Measurements from ENCODE around the gene TMEM238L. TPM values are rescaled to one million over a fixed set of nuclear protein-coding genes. Genes with fewer than 3 reads are reported as not detected.

The TMEM238L gene
- total RNA-seq, 1 donor: not detected

DNA sequence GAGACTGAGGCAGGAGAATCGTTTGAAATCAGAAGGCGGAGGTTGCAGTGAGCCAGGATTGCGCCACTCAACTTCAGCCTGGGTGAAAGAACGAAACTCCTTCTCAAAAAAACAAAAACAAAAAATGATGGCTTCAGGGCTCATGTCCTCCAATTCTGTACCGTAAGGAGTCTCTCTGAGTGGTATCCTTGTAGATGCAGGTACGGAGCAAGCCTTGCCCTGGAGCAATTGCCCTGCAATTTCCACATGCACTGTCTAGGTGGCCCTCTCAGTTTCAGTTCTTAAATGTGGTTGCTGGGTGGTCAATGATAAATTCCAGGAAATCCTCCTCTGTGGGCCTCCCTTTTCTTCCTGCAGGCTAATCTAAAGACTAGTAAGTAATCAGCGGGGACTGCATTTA, 10.6 kb downstream of the TMEM238L start:
- Histone ChIP-seq H3K4me1 (ENCODE audit: insufficient read depth, low read length) (peaks cover 14% of the 10 kb centered on the region), H3K9me3 (ENCODE audit: low read depth, low read length) (no peaks in the 10 kb centered on the region), H3K27me3 (ENCODE audit: insufficient read depth, low read length) (no peaks in the 10 kb centered on the region), H3K4me3 (ENCODE audit: low read length) (no peak overlapping the region)

DNA sequence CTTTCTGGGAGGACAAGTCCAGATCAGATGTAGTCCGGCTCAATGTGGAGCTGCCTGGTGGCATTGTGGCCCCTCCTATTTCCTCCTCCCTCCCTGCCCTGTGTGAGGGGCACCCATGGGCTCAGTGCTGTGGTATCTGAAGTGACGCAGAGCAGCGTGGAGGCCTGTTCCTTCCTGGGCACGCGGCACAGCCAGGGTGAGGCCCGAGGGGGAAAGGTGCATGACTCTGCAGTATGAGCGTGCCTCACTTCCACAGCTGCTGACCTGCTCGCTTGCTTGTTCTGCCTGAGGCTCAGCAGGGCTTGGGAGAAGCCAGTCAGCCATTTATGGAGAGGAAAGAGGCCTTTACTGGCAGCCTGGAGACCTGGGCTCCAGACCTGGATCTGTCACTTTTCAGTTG, 11.7 kb downstream of the TMEM238L start:
- H3K4me1 ChIP-seq (ENCODE audit: insufficient read depth, low read length): peaks cover 14% of the 10 kb centered on the region
- no peak overlapping the region for H3K4me3 ChIP-seq (ENCODE audit: low read length)
- no peaks in the 10 kb centered on the region for H3K9me3 ChIP-seq (ENCODE audit: low read depth, low read length)
- H3K27me3 ChIP-seq (ENCODE audit: insufficient read depth, low read length): no peaks in the 10 kb centered on the region

DNA sequence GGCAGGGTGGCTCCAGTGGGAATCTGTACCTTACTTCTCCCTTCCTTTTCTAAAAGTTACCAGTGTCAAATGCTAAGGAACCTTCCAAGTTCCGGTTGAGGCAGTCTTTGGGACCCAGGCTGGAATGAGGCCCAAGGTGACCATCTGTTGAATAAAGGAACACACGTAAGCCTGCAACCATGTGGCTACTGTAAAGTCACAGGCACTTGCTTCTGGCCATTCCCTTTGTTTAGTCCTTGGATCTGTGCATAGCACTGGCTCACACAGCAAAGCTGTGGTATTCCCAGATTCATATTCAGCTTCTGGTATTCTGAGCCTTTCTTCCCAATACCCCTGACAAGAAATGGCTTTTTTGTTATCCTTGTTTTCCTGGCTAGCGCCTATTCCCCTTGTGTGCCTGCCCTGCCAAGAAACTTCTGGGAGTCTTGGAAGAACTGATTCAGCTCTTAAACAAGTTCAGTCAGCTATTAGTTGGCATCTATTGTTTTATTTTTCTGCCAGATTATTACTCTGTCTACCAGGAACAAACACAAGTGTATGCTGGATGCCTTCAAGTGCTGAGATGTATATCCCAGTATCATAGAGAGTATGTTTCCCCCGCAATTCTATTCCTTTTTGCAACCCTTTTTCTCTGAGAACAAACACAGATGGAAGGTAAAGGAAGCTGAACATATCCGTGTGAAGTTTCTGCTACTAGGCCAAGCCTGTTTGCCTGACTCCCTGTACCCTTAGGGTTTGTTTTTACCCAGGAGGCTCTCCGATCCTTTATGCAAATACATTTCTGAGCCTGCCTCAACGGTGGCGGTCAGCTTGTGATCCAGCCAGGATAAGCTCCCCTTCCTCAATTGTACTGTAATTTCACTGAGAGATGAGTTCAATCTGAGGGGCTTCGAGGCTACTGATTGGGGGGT, 13.2 kb downstream of the TMEM238L start:
- H3K4me1 ChIP-seq (ENCODE audit: insufficient read depth, low read length): peaks cover 14% of the 10 kb centered on the region
- H3K4me3 ChIP-seq (ENCODE audit: low read length): no peak overlapping the region
- no peaks in the 10 kb centered on the region for H3K9me3 ChIP-seq (ENCODE audit: low read depth, low read length)
- no peaks in the 10 kb centered on the region for H3K27me3 ChIP-seq (ENCODE audit: insufficient read depth, low read length)

DNA sequence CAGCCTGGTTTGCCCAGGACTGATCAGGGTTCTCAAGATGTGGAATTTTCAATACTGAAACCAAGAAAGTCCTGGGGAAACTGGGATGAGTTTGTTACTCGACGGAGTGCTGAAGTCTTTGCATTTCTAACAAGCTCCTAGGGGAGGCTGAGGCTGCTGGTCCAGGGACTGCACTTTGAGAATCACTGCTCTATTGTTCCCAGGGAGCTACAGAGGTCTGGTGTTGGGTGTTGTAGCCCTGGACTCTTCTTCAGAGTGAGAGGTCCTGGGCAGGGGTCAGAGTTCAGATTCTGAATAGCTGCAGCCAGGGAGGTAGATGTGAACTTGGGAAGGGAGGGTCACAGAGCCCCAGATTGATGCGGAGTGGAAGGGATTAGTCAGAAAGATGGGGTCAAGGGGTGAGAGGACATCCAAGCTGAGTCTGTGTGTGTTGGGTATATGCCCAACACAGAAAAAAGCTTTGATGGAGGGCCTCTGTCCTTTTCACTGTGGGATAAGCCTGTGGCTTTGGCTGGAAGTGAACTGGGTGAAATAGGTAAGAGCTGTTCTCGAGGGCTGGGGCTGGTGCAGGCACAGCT, 14.1 kb downstream of the TMEM238L start:
- Histone ChIP-seq H3K4me1 (ENCODE audit: insufficient read depth, low read length) (peaks cover 14% of the 10 kb centered on the region), H3K9me3 (ENCODE audit: low read depth, low read length) (no peaks in the 10 kb centered on the region), H3K27me3 (ENCODE audit: insufficient read depth, low read length) (no peaks in the 10 kb centered on the region), H3K4me3 (ENCODE audit: low read length) (no peak overlapping the region)

DNA sequence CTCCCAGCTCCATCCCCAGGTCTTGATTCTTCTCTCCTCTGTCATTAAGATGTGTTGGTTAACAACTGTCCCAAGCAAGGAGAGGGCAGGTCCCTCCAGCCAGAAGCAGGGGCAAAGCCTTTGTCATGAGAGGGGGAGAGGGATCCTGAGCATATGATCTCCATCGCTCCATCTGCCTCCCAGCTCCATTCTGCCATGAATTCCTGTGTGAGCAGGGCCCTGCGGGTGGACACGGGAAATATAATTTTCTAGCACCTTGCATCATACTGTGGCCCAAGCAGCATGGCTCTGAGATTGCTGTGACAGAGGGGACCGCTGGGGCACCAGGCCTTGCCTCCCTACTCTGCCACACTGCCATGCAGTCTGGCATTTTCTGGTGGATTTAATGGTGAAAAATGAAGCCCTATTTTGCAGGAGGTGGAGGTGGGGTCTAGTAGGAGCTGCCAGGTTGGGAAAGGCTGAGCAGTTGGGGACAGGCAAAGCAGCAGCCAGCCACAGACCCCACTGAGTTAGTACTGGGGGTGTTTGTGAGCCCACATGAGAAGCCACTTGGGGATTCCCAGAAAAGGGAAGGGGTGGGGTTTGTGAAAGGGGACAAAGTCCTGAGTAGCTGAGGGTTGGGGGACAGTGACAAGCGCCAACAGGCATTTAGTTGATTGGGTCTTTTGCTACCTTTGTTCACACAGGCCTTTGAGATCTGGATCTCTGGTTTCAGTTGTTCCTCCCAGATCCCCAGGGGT, 16.4 kb downstream of the TMEM238L start:
- H3K4me1 ChIP-seq (ENCODE audit: insufficient read depth, low read length): peaks cover 5% of the 10 kb centered on the region
- peaks cover 5% of the 10 kb centered on the region for H3K27me3 ChIP-seq (ENCODE audit: insufficient read depth, low read length)
- H3K4me3 ChIP-seq (ENCODE audit: low read length): no peak overlapping the region
- peaks cover 7% of the 10 kb centered on the region for H3K9me3 ChIP-seq (ENCODE audit: low read depth, low read length)

DNA sequence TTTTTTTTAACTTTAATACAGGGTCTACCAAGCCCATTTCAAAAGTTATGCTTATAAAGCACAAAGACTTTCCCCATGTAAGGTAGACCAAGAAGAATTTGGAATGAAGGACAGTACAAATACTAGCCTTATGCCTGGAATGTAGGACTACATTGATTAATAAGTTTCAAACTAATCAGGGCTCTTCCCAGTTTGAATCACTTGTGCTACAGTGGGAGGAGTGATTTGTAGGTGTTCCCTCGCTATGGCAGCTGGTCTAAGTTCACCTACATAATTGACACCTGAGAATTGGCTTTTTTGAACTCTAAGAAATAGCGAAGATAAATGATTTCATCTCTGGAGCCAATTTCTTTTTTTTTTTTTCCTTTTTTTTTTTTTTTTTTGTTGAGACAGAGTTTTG, 18.6 kb downstream of the TMEM238L start:
- no peaks in the 10 kb centered on the region for H3K4me1 ChIP-seq (ENCODE audit: insufficient read depth, low read length)
- no peak overlapping the region for H3K4me3 ChIP-seq (ENCODE audit: low read length)
- H3K9me3 ChIP-seq (ENCODE audit: low read depth, low read length): peaks cover 7% of the 10 kb centered on the region
- H3K27me3 ChIP-seq (ENCODE audit: insufficient read depth, low read length): peaks cover 5% of the 10 kb centered on the region

DNA sequence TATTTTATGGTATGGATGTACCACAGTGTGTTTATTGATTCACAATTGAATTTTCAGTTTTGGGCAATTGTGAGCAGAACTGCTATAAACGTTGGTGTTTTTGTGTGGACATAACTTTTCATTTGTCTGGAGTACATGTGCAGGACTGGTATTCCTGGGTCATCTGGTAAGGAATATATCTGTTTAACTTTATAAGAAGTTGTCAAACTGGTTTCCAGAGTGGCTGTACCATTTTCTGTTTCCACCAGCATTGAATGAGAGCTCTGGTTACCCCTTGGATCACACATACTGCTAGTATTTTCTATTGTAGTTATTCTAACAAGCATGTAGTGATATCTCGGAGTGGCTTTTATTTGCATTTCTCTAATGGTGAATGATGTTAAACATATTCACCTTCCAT, 24.3 kb downstream of the TMEM238L start:
- peaks cover 7% of the 10 kb centered on the region for H3K4me1 ChIP-seq (ENCODE audit: insufficient read depth, low read length)
- H3K4me3 ChIP-seq (ENCODE audit: low read length): no peak overlapping the region
- peaks cover 5% of the 10 kb centered on the region for H3K27me3 ChIP-seq (ENCODE audit: insufficient read depth, low read length)
- H3K9me3 ChIP-seq (ENCODE audit: low read depth, low read length): peaks cover 7% of the 10 kb centered on the region

DNA sequence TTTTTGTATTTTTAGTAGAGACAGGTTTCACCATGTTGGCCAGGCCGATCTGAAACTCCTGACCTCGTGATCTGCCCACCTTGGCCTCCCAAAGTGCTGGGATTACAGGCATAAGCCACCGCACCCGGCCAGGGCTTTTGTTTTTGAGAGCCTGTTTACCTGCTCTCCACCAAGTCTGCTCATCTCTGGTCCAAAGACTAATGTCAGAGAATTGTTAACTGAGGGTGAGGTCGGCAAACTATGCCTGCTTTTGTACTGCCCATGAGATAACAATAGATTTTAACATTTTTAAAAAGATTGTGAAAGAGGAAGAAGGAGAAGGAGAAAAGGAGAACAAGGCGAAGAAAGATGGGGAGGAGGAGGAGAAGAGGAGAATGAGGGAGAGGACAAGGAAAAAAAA, 26.0 kb downstream of the TMEM238L start:
- H3K4me3 ChIP-seq (ENCODE audit: low read length): no peak overlapping the region
- peaks cover 4% of the 10 kb centered on the region for H3K9me3 ChIP-seq (ENCODE audit: low read depth, low read length)
- H3K27me3 ChIP-seq (ENCODE audit: insufficient read depth, low read length): peaks cover 1% of the 10 kb centered on the region
- H3K4me1 ChIP-seq (ENCODE audit: insufficient read depth, low read length): peaks cover 7% of the 10 kb centered on the region

DNA sequence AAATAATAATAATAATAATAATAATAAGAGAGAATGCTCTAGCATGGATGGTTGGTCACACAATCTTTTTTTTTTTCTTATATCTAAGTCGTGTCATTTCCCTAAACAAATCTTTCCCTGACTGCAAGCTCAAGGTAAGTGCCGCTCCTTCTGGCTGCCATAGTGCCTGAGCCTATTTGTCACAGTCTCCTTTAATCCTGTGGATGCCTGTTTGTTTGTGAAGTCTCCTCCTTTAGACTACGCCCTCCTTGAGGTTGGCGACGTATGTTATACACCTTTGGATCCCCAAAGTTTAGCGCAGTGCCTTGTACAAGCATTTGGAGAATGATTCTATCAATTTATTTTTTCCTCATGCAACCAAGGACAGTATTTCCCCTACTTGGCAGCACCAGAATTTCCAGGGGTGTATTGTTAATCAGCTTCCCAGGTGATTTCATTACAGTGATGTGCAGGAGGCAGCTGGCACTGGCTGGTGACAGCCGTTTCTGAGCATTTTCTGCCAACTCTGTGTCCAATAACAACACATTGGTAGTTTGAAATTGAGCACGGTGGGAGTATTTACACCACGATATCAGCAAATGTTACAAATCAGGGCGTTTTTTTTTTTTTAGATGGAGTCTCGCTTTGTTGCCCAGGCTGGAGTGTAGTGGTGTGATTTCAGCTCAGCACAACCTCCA, 26.6 kb downstream of the TMEM238L start:
- no peaks in the 10 kb centered on the region for H3K27me3 ChIP-seq (ENCODE audit: insufficient read depth, low read length)
- H3K4me3 ChIP-seq (ENCODE audit: low read length): no peak overlapping the region
- H3K9me3 ChIP-seq (ENCODE audit: low read depth, low read length): no peaks in the 10 kb centered on the region
- H3K4me1 ChIP-seq (ENCODE audit: insufficient read depth, low read length): peaks cover 7% of the 10 kb centered on the region

DNA sequence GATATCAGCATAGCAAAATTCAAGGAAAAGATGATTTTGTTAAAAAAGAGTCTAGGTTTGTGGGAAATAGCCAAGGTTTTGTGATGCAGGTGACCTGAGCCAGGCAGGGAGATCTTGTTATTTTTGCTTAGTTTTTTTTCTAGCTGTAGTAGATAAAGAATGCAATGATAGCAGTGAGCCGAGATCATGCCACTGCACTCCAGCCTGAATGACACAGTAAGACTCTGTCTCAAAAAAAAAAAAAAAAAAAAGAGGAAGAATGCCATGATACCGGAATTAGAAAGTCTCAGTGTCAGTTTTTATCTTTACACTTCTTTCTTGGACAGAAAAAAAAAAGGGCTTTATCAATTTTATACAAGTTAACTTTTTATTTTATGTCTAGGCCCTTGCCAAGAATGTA, 27.5 kb downstream of the TMEM238L start:
- Histone ChIP-seq H3K4me3 (ENCODE audit: low read length) (no peak overlapping the region), H3K4me1 (ENCODE audit: insufficient read depth, low read length) (peaks cover 7% of the 10 kb centered on the region), H3K9me3 (ENCODE audit: low read depth, low read length) (no peaks in the 10 kb centered on the region), H3K27me3 (ENCODE audit: insufficient read depth, low read length) (no peaks in the 10 kb centered on the region)

DNA sequence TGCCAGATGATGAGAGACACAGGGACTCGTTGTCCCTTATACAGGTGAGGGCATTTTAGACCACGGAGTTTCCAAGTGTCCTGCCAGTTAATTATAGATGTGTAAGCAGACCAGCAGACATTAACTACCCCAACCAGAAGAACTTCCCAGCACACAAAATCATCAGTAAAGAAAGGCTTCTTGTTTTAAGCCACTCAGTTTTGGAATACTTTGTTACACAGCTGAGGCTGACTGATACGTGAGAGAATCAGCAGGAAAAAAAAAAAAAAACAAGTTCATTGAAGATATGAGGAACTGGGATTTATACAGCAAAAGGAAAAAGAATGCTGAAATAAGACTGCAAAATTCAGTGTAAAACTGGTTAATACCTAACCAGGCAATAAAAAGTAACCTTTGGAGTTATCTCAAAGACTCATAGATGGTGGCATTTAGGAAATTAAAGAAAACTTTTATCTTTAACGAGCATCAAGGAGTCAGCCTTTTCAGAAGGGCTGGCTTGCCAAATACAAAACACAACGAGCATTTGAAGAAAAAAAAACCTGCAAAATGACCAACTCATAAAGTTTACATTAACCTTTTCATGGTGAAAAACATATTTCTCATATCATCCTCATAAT, 28.1 kb downstream of the TMEM238L start:
- Histone ChIP-seq H3K27me3 (ENCODE audit: insufficient read depth, low read length) (no peaks in the 10 kb centered on the region), H3K9me3 (ENCODE audit: low read depth, low read length) (no peaks in the 10 kb centered on the region), H3K4me1 (ENCODE audit: insufficient read depth, low read length) (peaks cover 7% of the 10 kb centered on the region), H3K4me3 (ENCODE audit: low read length) (no peak overlapping the region)

DNA sequence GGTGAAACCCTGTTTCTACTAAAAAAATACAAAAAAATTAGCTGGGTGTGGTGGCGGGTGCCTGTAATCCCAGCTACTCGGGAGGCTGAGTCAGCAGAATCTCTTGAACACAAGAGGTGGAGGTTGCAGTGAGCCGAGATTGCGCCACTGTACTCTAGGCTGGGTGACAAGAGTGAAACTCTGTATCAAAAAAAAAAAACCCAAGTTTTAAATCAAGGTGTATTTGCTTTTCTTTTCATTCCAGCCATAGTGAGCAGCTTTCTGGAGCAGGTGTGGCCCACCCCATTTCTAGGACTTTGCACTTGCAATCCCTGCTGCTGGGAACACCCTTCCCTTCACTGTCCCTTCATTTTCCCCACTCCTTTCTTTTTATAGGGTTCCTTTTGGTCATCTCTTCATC, 28.8 kb downstream of the TMEM238L start:
- H3K27me3 ChIP-seq (ENCODE audit: insufficient read depth, low read length): no peaks in the 10 kb centered on the region
- peaks cover 7% of the 10 kb centered on the region for H3K4me1 ChIP-seq (ENCODE audit: insufficient read depth, low read length)
- H3K9me3 ChIP-seq (ENCODE audit: low read depth, low read length): no peaks in the 10 kb centered on the region
- H3K4me3 ChIP-seq (ENCODE audit: low read length): no peak overlapping the region

DNA sequence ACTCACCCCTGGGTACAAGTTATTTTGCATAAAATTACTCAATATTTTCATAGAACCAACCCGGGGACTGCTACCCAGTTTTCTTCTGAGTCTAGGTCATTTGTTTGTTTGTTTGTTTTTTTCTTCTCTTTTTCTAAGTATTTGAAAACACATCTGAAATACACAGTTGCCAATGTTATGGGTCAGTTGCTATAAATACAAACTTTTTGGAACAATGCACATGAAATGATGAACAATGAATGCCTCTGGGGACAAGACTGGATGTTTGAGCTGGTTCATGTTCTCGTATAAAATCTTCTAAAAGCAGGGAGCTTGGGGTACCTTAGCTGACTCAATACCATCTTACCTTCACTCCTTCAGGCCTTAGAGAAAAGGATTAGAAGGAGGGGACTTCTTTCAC, 30.5 kb downstream of the TMEM238L start:
- H3K4me3 ChIP-seq (ENCODE audit: low read length): no peak overlapping the region

DNA sequence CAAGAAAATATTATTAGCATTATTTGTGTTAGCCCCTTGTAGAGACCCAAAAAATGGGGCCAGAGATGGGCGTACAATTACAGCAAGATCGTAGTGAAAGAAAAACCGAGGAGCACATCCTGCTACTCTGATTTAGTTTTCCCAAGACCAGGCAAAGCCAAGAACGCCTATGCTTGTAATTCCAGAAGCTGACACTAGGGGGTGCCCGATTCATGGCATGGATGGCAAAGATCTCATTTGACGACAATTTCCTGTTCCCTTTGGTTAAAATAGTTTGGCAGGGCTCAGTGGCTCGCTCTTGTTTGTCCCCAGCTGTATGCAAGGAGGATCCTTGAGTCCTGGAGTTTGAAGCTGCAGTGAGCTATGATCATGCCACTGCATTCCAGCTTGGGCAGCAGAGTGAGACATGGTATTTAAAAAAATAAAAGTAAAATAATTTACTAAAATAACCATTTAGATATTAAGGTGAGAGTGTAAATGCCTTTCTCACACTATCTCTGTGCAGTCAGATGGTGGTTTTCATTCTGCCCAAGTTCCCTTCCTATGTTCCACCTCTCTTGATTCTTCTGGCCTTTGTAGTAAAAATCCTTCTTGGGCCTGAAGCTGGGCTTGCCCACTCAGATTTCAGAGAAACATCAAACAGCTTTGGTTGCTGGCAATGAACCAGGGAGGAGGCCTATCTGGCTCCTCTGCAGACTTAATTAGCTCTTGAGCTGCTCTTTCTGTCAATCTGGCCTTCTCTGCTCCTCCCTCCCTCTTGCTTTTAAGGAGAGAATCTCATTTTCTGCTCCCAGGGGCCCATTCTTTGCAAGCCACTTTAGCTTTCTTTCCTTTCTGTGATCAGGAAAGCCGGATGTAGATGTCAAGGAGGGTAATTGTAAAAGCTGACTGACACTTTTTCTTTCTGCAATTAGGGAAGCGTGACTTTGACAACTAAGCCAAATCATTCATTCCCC, 31.2 kb downstream of the TMEM238L start:
- H3K9me3 ChIP-seq (ENCODE audit: low read depth, low read length): no peaks in the 10 kb centered on the region
- H3K4me3 ChIP-seq (ENCODE audit: low read length): no peak overlapping the region
- H3K27me3 ChIP-seq (ENCODE audit: insufficient read depth, low read length): no peaks in the 10 kb centered on the region
- H3K4me1 ChIP-seq (ENCODE audit: insufficient read depth, low read length): peaks cover 7% of the 10 kb centered on the region

More for the DNA sequence above, 30.5 kb downstream of the TMEM238L start:
- no peaks in the 10 kb centered on the region for H3K9me3 ChIP-seq (ENCODE audit: low read depth, low read length)
- H3K27me3 ChIP-seq (ENCODE audit: insufficient read depth, low read length): no peaks in the 10 kb centered on the region
- peaks cover 7% of the 10 kb centered on the region for H3K4me1 ChIP-seq (ENCODE audit: insufficient read depth, low read length)
